Measurements from ENCODE around the gene STX12. TPM values are rescaled to one million over a fixed set of nuclear protein-coding genes. Genes with fewer than 3 reads are reported as not detected.
"Not testable (repeated sequence)": the region's sequence is repeated elsewhere in the genome, so short reads cannot be mapped to it uniquely, and the experiment has no call there.

The STX12 gene
- total RNA-seq, 1 donor from 2014 or later, result 91.9 TPM

GRCh38 chr1:27855085-27855484, 82.1 kb downstream of the STX12 start:
- Histone ChIP-seq H3K27ac (no peak overlapping the region), H3K36me3 (peaks cover 12 to 16% of the 10 kb centered on the region in 2 donors), H3K27me3 (no peaks in the 10 kb centered on the region), H3K4me1 (peaks cover 0 to 3% of the 10 kb centered on the region in 2 donors), H3K9me3 (no peaks in the 10 kb centered on the region), H3K4me3 (no peak overlapping the region)
- TF ChIP-seq CTCF (IDR thresholded peaks at IDR 0.05), result no peak
- no peak for DNase-seq (ENCODE audit: low spot score in 2 of 2)
- intact Hi-C loops (cut with DNase I), result no loop called here

- intact Hi-C loops (cut with DNase I), result no loop called here
- Histone ChIP-seq H3K4me3 (no peak overlapping the region), H3K27me3 (no peaks in the 10 kb centered on the region), H3K4me1 (peaks cover 0 to 3% of the 10 kb centered on the region in 2 donors), H3K36me3 (peaks cover 0 to 1% of the 10 kb centered on the region in 2 donors), H3K27ac (no peak overlapping the region), H3K9me3 (no peaks in the 10 kb centered on the region)
- TF ChIP-seq CTCF (IDR thresholded peaks at IDR 0.05), result no peak
- DNase-seq (ENCODE audit: low spot score in 2 of 2), result no peak
These were observed 83.7 kb downstream of the STX12 start for GRCh38 chr1:27856561-27857343.

- H3K9me3 ChIP-seq; H3K36me3 ChIP-seq; H3K4me1 ChIP-seq; H3K4me3 ChIP-seq; DNase-seq (ENCODE audit: low spot score in 2 of 2); H3K27ac ChIP-seq; intact Hi-C loops (cut with DNase I); H3K27me3 ChIP-seq: not testable (repeated sequence)
These were observed 84.5 kb downstream of the STX12 start for GRCh38 chr1:27857552-27857951.

- peak; percentile 47 to 91 for DNase-seq (ENCODE audit: low spot score in 2 of 2)
- Histone ChIP-seq H3K4me1 (peaks cover 0 to 3% of the 10 kb centered on the region in 2 donors), H3K9me3 (no peaks in the 10 kb centered on the region), H3K27me3 (no peaks in the 10 kb centered on the region), H3K4me3 (no peak overlapping the region), H3K36me3 (no peaks in the 10 kb centered on the region), H3K27ac (no peak overlapping the region)
- intact Hi-C loops (cut with DNase I), result loop anchor here (1.0 kb wide), 1 partner anchor 121 kb away; no protein-coding TSS in a partner anchor
- peak; percentile 81 to 90 (median 82) for TF ChIP-seq CTCF (IDR thresholded peaks at IDR 0.05)
These were observed 85.3 kb downstream of the STX12 start for GRCh38 chr1:27858072-27858948.

GRCh38 chr1:27858949-27859576, 86.0 kb downstream of the STX12 start:
- intact Hi-C loops (cut with DNase I), result loop anchor here (1.0 kb wide), 1 partner anchor 120 kb away; no protein-coding TSS in a partner anchor
- no peak for TF ChIP-seq CTCF (IDR thresholded peaks at IDR 0.05)
- Histone ChIP-seq H3K4me3 (no peak overlapping the region), H3K9me3 (no peaks in the 10 kb centered on the region), H3K27me3 (no peaks in the 10 kb centered on the region), H3K4me1 (peaks cover 0 to 3% of the 10 kb centered on the region in 2 donors), H3K36me3 (no peaks in the 10 kb centered on the region), H3K27ac (no peak overlapping the region)
- DNase-seq (ENCODE audit: low spot score in 2 of 2), result no peak
